ENCODE measurements around the gene PHTF1. TPM values are rescaled to one million over a fixed set of nuclear protein-coding genes. Genes with fewer than 3 reads are reported as not detected.

PHTF1 gene
- total and polyA plus RNA-seq, 9 donors, result 4.5 to 28.6 (median 9.7) TPM

- DNase-seq, result no peak
- H3K4me3 ChIP-seq, result no peak overlapping the region
- intact Hi-C loops (cut with DNase I), result no loop called here
- WGBS, 3 donors, result 97 to 98% (median 97%) methylated on average over 9 of the region's 9 CpGs
- no peaks in the 10 kb centered on the region for H3K27me3 ChIP-seq
- H3K9me3 ChIP-seq, result no peaks in the 10 kb centered on the region
- TF ChIP-seq CTCF (IDR thresholded peaks at IDR 0.05), result no peak
- TF ChIP-seq POLR2A (IDR thresholded peaks at IDR 0.05), result no peak
- no peak for TF ChIP-seq EP300 (IDR thresholded peaks at IDR 0.05)
- no peak overlapping the region for H3K27ac ChIP-seq
- peaks cover 1% of the 10 kb centered on the region for H3K4me1 ChIP-seq (ENCODE audit: insufficient read depth)
- H3K36me3 ChIP-seq, result no peaks in the 10 kb centered on the region
Measured at GRCh38 chr1:113793878-113794834, 34.9 kb upstream of the PHTF1 start.

GRCh38 chr1:113792986-113793385 lies 33.7 kb upstream of the PHTF1 start:
- 84 to 91% (median 85%) methylated on average over 1 of the region's 1 CpG for WGBS, 3 donors
- Histone ChIP-seq H3K27ac (no peak overlapping the region), H3K4me3 (no peak overlapping the region), H3K9me3 (no peaks in the 10 kb centered on the region), H3K4me1 (ENCODE audit: insufficient read depth) (peaks cover 1% of the 10 kb centered on the region), H3K36me3 (no peaks in the 10 kb centered on the region), H3K27me3 (no peaks in the 10 kb centered on the region)
- no peak for TF ChIP-seq EP300 (IDR thresholded peaks at IDR 0.05)
- TF ChIP-seq POLR2A (IDR thresholded peaks at IDR 0.05), result no peak
- TF ChIP-seq CTCF (IDR thresholded peaks at IDR 0.05), result no peak
- intact Hi-C loops (cut with DNase I), result no loop called here
- no peak for DNase-seq

GRCh38 chr1:113792471-113792870 lies 33.2 kb upstream of the PHTF1 start:
- Histone ChIP-seq H3K27me3 (no peaks in the 10 kb centered on the region), H3K27ac (no peak overlapping the region), H3K36me3 (no peaks in the 10 kb centered on the region), H3K4me3 (no peak overlapping the region), H3K4me1 (ENCODE audit: insufficient read depth) (peaks cover 1% of the 10 kb centered on the region), H3K9me3 (no peaks in the 10 kb centered on the region)
- DNase-seq, result no peak
- WGBS, 3 donors, result 90 to 97% (median 93%) methylated on average over 5 of the region's 5 CpGs
- intact Hi-C loops (cut with DNase I), result no loop called here
- no peak for TF ChIP-seq CTCF (IDR thresholded peaks at IDR 0.05)

- H3K4me1 ChIP-seq (ENCODE audit: insufficient read depth), result peaks cover 2% of the 10 kb centered on the region
- H3K36me3 ChIP-seq, result no peaks in the 10 kb centered on the region
- H3K9me3 ChIP-seq, result no peaks in the 10 kb centered on the region
- no peak overlapping the region for H3K4me3 ChIP-seq
- no peaks in the 10 kb centered on the region for H3K27me3 ChIP-seq
- no peak overlapping the region for H3K27ac ChIP-seq
- no peak for TF ChIP-seq CTCF (IDR thresholded peaks at IDR 0.05)
- no peak for TF ChIP-seq EP300 (IDR thresholded peaks at IDR 0.05)
- TF ChIP-seq POLR2A (IDR thresholded peaks at IDR 0.05), result no peak
- 91 to 93% (median 91%) methylated on average over 3 of the region's 3 CpGs for WGBS, 3 donors
- intact Hi-C loops (cut with DNase I), result loop anchor here in 1 of 4 donors (1.0 kb wide), 1 partner anchor 20 kb away; no protein-coding TSS in a partner anchor
- DNase-seq, result no peak
Measured at GRCh38 chr1:113788802-113789201, 29.5 kb upstream of the PHTF1 start.
